ENCODE measurements around the gene MAGI2.

Gene MAGI2

DNA sequence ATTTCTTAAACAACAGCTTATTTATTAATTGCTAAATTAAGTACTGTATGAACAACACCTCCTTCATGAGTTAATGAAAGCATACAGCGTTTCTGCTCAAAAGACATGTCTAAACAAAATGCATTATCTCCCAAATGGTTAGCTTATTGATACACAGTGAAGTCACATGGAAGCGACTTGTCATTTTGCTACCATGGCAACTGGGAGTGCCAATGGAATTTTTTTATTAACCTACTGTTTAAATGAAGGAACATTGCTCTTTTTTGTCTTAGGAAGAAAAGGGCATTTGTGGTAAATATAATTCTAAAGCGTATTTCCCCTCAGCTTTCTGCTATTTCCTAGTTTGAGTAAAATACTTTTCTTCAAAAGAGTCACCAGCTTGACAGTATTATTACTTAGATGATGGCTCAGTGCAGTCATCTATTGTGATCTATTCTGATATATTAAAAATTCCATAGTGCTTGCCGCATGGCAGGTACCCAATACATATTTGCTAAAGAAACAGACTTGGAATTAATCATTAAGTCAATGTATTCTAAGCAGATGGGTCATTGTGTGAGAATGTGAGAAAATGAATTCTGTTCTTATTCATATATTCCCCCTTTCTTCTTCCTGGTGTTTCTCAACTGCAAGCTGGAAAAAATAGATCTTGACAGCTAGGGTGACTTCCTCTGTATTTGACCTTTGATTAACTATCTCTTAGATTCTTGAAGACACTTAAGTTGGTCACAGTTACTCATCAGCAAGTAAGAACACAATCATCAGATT is 818.3 kb downstream of the MAGI2 start:
- TF ChIP-seq, protein P1, sequence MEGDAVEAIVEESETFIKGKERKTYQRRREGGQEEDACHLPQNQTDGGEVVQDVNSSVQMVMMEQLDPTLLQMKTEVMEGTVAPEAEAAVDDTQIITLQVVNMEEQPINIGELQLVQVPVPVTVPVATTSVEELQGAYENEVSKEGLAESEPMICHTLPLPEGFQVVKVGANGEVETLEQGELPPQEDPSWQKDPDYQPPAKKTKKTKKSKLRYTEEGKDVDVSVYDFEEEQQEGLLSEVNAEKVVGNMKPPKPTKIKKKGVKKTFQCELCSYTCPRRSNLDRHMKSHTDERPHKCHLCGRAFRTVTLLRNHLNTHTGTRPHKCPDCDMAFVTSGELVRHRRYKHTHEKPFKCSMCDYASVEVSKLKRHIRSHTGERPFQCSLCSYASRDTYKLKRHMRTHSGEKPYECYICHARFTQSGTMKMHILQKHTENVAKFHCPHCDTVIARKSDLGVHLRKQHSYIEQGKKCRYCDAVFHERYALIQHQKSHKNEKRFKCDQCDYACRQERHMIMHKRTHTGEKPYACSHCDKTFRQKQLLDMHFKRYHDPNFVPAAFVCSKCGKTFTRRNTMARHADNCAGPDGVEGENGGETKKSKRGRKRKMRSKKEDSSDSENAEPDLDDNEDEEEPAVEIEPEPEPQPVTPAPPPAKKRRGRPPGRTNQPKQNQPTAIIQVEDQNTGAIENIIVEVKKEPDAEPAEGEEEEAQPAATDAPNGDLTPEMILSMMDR (IDR thresholded peaks at IDR 0.05; ENCODE audit: borderline replicate concordance, control extremely low read depth, extremely low read depth, insufficient read depth, missing control alignments), result no peak
- in situ Hi-C loops (cut with MboI; ENCODE audit: low sequenced_read_pairs, unreplicated experiment), result no loop called here
- no peak for DNase-seq (ENCODE audit: low spot score)

GRCh38 chr7:78634093-78634492 is 819.4 kb downstream of the MAGI2 start:
- TF ChIP-seq, protein P1 (IDR thresholded peaks at IDR 0.05; ENCODE audit: borderline replicate concordance, control extremely low read depth, extremely low read depth, insufficient read depth, missing control alignments), result no peak
- in situ Hi-C loops (cut with MboI; ENCODE audit: low sequenced_read_pairs, unreplicated experiment), result no loop called here
- no peak for DNase-seq (ENCODE audit: low spot score)

- DNase-seq (ENCODE audit: low spot score), result no peak
- TF ChIP-seq, protein P1 (IDR thresholded peaks at IDR 0.05; ENCODE audit: borderline replicate concordance, control extremely low read depth, extremely low read depth, insufficient read depth, missing control alignments), result no peak
- in situ Hi-C loops (cut with MboI; ENCODE audit: low sequenced_read_pairs, unreplicated experiment), result no loop called here
These were observed 832.5 kb downstream of the MAGI2 start for GRCh38 chr7:78620920-78621319.

GRCh38 chr7:78616539-78616938 is 836.9 kb downstream of the MAGI2 start:
- in situ Hi-C loops (cut with MboI; ENCODE audit: low sequenced_read_pairs, unreplicated experiment), result no loop called here

DNA sequence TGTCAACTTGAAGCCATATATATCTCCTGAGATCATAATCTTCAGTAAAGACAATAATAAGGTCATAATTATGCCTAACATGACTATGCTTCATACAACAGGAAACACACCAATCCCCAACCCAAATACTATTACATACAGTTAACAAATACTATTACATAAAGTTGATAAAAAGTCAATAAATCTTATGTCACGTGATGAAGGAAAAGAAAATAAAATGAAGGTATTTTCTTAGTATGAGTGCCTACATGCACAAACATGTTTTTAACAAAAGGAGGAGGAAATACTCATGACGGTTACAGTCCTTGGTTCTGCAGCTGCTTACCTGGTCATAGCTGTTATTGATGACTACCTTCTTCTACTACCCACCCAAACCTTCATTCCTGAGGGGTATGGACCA is 844.2 kb downstream of the MAGI2 start:
- TF ChIP-seq, protein P1 (IDR thresholded peaks at IDR 0.05; ENCODE audit: borderline replicate concordance, control extremely low read depth, extremely low read depth, insufficient read depth, missing control alignments), result no peak
- in situ Hi-C loops (cut with MboI; ENCODE audit: low sequenced_read_pairs, unreplicated experiment), result no loop called here

More at GRCh38 chr7:78616539-78616938, 836.9 kb downstream of the MAGI2 start:
- no peak for DNase-seq (ENCODE audit: low spot score)
- TF ChIP-seq, protein P1 (IDR thresholded peaks at IDR 0.05; ENCODE audit: borderline replicate concordance, control extremely low read depth, extremely low read depth, insufficient read depth, missing control alignments), result no peak

DNA sequence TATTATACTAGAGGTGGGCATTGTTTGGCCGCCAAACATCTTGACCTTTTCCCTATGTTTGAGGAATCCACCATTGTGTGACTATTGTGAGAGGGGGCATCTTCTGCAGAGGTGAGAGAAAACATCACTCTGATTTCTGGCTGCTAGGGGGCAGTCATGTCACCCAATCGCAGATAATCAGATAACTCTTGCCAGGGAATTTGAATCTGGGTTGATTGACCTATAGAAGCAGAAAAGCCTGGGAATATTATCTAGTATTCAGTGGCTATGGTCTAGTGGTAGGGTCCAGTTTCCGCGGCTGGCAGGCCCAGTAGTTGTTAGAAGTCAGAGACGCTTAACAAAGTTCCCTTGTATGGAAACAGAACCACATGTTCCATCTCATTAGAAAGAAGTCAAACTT is 846.4 kb downstream of the MAGI2 start:
- DNase-seq (ENCODE audit: low spot score), result no peak
- in situ Hi-C loops (cut with MboI; ENCODE audit: low sequenced_read_pairs, unreplicated experiment), result no loop called here
- TF ChIP-seq, protein P1 (IDR thresholded peaks at IDR 0.05; ENCODE audit: borderline replicate concordance, control extremely low read depth, extremely low read depth, insufficient read depth, missing control alignments), result no peak

More for the DNA sequence above, 844.2 kb downstream of the MAGI2 start:
- no peak for DNase-seq (ENCODE audit: low spot score)

Data from GM13976 (cell line).